PFSK-1 (cell line): Measurements from ENCODE around the gene TNIP1.

Experiments used
- FOXP2 ChIP-seq: optimal IDR thresholded peaks from 2 replicates; pipeline ENCODE3; 2011; ENCODE audit warnings: borderline replicate concordance, control low read depth, inconsistent platforms; ENCODE audit not compliant: insufficient read depth; ENCODE audit errors: extremely low read length, extremely low read depth
- POLR2AphosphoS5 ChIP-seq: IDR thresholded peaks from 2 replicates; pipeline ENCODE4 v1.6.1; 2012; ENCODE audit warnings: low read depth, mild to moderate bottlenecking, control low read depth, low read length, moderate library complexity
- SIN3A ChIP-seq: IDR thresholded peaks from 2 replicates; pipeline ENCODE4 v1.6.1; 2012; ENCODE audit warnings: mild to moderate bottlenecking, low read length, moderate library complexity, borderline replicate concordance; ENCODE audit not compliant: insufficient read depth
- TAF1 ChIP-seq: IDR thresholded peaks from 2 replicates; pipeline ENCODE4 v1.6.1; 2012; ENCODE audit warnings: low read length, control low read depth, borderline replicate concordance; ENCODE audit not compliant: insufficient read depth
- TF ChIP-seq, protein P1 (sequence below), 2 experiments: IDR thresholded peaks; 2 replicates each; pipeline versions ENCODE4 v1.6.1 to v1.8.0; 2011 to 2012; ENCODE audit warnings: low read depth in 2 of 2, low read length in 2 of 2, control low read depth in 1 of 2, inconsistent platforms in 1 of 2, mild to moderate bottlenecking in 1 of 2, moderate library complexity in 1 of 2; ENCODE audit not compliant: insufficient read depth in 1 of 2

Gene TNIP1

DNA sequence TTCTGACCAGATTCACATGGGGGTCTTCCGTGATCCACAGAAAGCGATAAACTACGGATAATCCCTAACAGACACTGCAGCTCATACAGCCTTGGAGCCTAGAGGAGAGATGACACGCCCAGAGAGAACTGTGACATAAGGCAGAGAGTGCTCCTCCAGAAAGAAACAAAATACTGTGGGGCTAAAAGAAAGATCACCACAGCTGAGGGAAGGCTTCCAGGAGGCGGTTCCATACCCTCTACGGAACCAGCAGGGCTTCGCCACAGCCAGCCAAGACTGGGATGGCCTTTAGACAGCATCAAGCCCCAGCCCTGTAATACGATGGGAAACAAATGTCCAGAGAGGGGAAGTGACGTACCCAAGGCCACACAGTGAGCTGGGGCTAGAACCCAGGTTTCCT, 41.2 kb downstream of the TNIP1 start:
- TF ChIP-seq, protein P1, sequence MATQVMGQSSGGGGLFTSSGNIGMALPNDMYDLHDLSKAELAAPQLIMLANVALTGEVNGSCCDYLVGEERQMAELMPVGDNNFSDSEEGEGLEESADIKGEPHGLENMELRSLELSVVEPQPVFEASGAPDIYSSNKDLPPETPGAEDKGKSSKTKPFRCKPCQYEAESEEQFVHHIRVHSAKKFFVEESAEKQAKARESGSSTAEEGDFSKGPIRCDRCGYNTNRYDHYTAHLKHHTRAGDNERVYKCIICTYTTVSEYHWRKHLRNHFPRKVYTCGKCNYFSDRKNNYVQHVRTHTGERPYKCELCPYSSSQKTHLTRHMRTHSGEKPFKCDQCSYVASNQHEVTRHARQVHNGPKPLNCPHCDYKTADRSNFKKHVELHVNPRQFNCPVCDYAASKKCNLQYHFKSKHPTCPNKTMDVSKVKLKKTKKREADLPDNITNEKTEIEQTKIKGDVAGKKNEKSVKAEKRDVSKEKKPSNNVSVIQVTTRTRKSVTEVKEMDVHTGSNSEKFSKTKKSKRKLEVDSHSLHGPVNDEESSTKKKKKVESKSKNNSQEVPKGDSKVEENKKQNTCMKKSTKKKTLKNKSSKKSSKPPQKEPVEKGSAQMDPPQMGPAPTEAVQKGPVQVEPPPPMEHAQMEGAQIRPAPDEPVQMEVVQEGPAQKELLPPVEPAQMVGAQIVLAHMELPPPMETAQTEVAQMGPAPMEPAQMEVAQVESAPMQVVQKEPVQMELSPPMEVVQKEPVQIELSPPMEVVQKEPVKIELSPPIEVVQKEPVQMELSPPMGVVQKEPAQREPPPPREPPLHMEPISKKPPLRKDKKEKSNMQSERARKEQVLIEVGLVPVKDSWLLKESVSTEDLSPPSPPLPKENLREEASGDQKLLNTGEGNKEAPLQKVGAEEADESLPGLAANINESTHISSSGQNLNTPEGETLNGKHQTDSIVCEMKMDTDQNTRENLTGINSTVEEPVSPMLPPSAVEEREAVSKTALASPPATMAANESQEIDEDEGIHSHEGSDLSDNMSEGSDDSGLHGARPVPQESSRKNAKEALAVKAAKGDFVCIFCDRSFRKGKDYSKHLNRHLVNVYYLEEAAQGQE (IDR thresholded peaks at IDR 0.05; ENCODE audit: insufficient read depth in 1 of 2, low read depth in 2 of 2, low read length in 2 of 2): no peak
- no peak for TF ChIP-seq SIN3A
- TF ChIP-seq POLR2AphosphoS5: no peak
- no peak for TF ChIP-seq FOXP2
- TF ChIP-seq TAF1: no peak

DNA sequence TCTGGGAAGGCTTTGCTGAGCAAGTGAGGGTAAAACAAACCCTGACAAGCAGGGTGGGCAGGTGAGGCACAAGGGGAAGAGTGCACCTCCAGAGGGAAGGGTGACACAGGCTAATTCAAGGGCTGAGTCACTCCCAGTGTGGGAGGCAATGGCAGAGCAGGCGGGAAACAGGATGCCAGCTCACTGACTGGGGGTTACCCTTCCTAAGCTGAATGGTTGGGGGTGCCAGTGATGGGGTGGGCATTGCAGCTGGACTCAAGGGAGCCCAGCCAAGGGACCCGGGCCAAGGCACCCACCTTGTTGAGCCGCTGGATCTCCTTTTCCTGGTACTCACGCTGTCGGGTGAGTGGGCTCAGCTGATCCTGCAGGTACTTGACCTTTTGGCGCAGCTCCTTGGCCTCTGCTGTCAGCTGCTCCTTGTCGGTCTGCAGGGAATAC, 42.0 kb downstream of the TNIP1 start:
- TF ChIP-seq FOXP2: no peak
- no peak for TF ChIP-seq TAF1
- no peak for TF ChIP-seq SIN3A
- no peak for TF ChIP-seq POLR2AphosphoS5
- TF ChIP-seq, protein P1 (IDR thresholded peaks at IDR 0.05; ENCODE audit: insufficient read depth in 1 of 2, low read depth in 2 of 2, low read length in 2 of 2): no peak

DNA sequence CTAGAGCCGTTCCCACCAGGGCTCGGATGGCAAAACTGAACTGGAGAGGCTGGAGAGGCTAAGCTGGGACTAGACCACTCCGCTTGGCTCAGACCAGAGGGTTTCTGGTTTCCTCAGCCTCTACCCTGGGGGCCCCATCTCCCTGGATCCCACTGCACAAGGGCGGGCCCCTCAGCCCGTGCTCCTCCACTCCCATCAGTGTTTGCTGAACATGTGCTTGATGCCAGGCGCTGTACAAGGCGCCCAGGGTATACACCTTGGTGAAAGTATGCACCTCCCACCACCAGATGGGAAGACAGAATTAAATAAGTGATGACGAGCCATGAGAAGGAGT, 42.5 kb downstream of the TNIP1 start:
- TF ChIP-seq FOXP2: no peak
- TF ChIP-seq SIN3A: no peak

DNA sequence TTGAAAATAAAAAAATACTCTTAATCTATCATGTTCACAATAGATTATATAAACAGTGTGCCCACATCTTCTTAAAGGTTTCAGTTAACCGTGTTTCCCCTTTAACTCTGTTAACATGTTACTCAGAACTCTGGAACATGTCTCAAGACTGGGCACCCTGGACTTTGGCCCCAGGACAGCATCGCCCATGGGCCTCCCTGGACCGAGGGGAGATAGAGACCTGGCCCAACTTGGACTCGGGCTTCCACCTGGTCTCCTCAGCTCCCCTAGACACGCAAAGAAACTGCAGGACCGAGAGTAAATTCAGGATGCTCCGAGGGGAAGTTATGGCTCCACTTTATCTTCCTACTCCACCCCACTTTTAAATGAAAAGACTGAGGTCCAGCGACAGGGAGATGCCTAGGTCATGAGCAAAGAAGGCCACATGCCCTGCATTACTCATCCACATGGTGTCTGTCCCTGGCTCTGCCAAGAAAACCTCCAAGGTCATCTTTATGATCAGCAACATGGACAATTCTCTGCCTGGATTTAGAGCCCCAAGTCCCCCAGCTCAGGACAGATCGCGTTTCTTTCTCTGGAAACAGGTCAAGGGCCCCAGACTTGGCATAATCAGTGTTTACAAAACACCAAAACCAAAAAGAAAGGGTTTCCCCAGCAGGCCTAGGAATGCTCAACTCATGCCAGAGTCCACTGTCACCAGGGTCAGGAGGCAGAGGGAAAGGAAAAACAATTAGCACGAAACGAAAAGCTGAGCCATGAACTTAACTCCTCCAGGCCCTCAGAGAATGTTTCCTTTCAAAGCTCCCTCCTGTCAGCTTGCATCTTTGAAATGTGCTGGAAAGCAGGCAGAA, 43.0 kb downstream of the TNIP1 start:
- TF ChIP-seq, protein P1 (IDR thresholded peaks at IDR 0.05; ENCODE audit: insufficient read depth in 1 of 2, low read depth in 2 of 2, low read length in 2 of 2): no peak
- no peak for TF ChIP-seq FOXP2
- no peak for TF ChIP-seq SIN3A
- no peak for TF ChIP-seq POLR2AphosphoS5
- no peak for TF ChIP-seq TAF1

DNA sequence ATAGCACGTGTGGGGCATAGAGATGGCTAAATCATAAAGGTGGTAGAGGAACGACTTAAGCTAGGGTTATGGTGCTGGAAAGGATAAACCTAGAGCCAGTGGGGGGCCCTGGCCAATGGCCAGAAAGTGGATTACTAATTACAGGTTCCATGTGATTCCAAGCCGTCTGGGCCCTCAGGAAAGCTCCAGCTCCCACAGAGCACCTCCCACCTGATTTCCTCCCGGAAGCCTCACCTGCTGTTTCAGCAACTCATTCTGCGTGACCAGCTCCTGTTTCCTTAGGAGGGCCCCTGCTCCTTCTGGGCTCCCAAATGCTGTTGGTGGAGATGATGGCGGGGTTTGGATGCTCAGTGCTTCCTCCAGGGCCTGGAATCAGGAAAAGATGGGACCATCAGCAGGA, 44.3 kb downstream of the TNIP1 start:
- TF ChIP-seq, protein P1 (IDR thresholded peaks at IDR 0.05; ENCODE audit: insufficient read depth in 1 of 2, low read depth in 2 of 2, low read length in 2 of 2): no peak
- TF ChIP-seq FOXP2: no peak
- TF ChIP-seq TAF1: no peak
- no peak for TF ChIP-seq POLR2AphosphoS5
- TF ChIP-seq SIN3A: no peak
